Thyroid gland (tissue), 4 donors: Measurements from ENCODE around the gene FAXDC2. TPM values are rescaled to one million over a fixed set of nuclear protein-coding genes. Genes with fewer than 3 reads are reported as not detected.
A peak's percentile ranks its signal among the peaks of the same experiment; 100 is the strongest.
"Not testable (repeated sequence)": the region's sequence is repeated elsewhere in the genome, so short reads cannot be mapped to it uniquely, and the experiment has no call there.

Experiments
- DNase-seq, 2 donors: peaks; one replicate each; pipeline ENCODE4 v3.0.0-alpha.2; 2019
- H3K27ac ChIP-seq, 3 donors: fragments of 200-600 bp; sonication (generic); 1 replicate in 2 of 3; 2 replicates in 1 of 3; pipeline ENCODE4 v1.5.1; 2016 to 2019; ENCODE audit warnings: mild to moderate bottlenecking in 1 of 3, moderate library complexity in 1 of 3
- H3K27me3 ChIP-seq: fragments of 200-600 bp; sonication (generic); one replicate; pipeline ENCODE4 v1.5.1; 2019
- H3K36me3 ChIP-seq, 2 donors: fragments of 200-600 bp; sonication (generic); one replicate each; pipeline ENCODE4 v1.5.1; 2016 to 2019
- H3K4me1 ChIP-seq, 2 donors: fragments of 200-600 bp; sonication (generic); one replicate each; pipeline ENCODE4 v1.5.1; 2017 to 2019
- H3K4me3 ChIP-seq, 3 donors: fragments of 200-600 bp; sonication (generic); replicated peaks in 1 of 3; 1 replicate in 2 of 3; 2 replicates in 1 of 3; pipeline ENCODE4 v1.5.1; 2016; ENCODE audit warnings: mild to moderate bottlenecking in 1 of 3
- H3K9me3 ChIP-seq: fragments of 200-600 bp; sonication (generic); one replicate; pipeline ENCODE4 v1.5.1; 2017
- POLR2A ChIP-seq, 2 donors: fragments of 450-650 bp; IDR thresholded peaks; one replicate each; pipeline ENCODE4 v1.6.1; 2017; ENCODE audit warnings: antibody characterized with exemption in 2 of 2, mild to moderate bottlenecking in 2 of 2, moderate library complexity in 1 of 2
- WGBS, 2 donors: methylation state at CpG; one replicate each; pipeline ENCODE4 v1.1.5; 2017; 5-methylcytosine and 5-hydroxymethylcytosine counted together
- intact Hi-C: fragments of 100-400 bp; cut with DNase I; formaldehyde crosslinking; loops from one replicate; pipeline ENCODE4 v1.15.1; 2023
- total RNA-seq, 4 donors: library from RNA; depleted of rRNA; stranded (reverse); fragments of >200 nt; gene quantifications; one replicate each; pipeline ENCODE4 v1.2.3, GENCODE V29; 2016
- TF ChIP-seq, protein P1 (sequence below), 6 experiments: fragments of 200-600 bp in 3 of 6; fragments of 450-650 bp in 3 of 6; sonication (generic) in 3 of 6; IDR thresholded peaks; one replicate each; pipeline ENCODE4 v1.5.1; 2016 to 2019; ENCODE audit warnings: antibody characterized with exemption in 6 of 6, mild to moderate bottlenecking in 2 of 6, inconsistent platforms in 1 of 6, moderate library complexity in 1 of 6

FAXDC2 gene
- total RNA-seq, 4 donors from 2014 or later, result 47.0 to 148 (median 52.9) TPM

- H3K4me3 ChIP-seq, result no peak overlapping the region
- H3K4me1 ChIP-seq, result peaks cover 3 to 31% of the 10 kb centered on the region in 2 donors
- H3K27ac ChIP-seq, result peak overlapping the region in 2 of 3 donors; percentile 9 to 37
- no peaks in the 10 kb centered on the region for H3K27me3 ChIP-seq
- intact Hi-C loops, result no loop called here
- H3K36me3 ChIP-seq, result peaks cover 3 to 8% of the 10 kb centered on the region in 2 donors
- TF ChIP-seq, protein P1, sequence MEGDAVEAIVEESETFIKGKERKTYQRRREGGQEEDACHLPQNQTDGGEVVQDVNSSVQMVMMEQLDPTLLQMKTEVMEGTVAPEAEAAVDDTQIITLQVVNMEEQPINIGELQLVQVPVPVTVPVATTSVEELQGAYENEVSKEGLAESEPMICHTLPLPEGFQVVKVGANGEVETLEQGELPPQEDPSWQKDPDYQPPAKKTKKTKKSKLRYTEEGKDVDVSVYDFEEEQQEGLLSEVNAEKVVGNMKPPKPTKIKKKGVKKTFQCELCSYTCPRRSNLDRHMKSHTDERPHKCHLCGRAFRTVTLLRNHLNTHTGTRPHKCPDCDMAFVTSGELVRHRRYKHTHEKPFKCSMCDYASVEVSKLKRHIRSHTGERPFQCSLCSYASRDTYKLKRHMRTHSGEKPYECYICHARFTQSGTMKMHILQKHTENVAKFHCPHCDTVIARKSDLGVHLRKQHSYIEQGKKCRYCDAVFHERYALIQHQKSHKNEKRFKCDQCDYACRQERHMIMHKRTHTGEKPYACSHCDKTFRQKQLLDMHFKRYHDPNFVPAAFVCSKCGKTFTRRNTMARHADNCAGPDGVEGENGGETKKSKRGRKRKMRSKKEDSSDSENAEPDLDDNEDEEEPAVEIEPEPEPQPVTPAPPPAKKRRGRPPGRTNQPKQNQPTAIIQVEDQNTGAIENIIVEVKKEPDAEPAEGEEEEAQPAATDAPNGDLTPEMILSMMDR (IDR thresholded peaks at IDR 0.05), result no peak
- TF ChIP-seq POLR2A (IDR thresholded peaks at IDR 0.05), result no peak
- no peaks in the 10 kb centered on the region for H3K9me3 ChIP-seq
- DNase-seq, result no peak
Observed at GRCh38 chr5:154841273-154841661, 9.1 kb downstream of the FAXDC2 start.

DNA sequence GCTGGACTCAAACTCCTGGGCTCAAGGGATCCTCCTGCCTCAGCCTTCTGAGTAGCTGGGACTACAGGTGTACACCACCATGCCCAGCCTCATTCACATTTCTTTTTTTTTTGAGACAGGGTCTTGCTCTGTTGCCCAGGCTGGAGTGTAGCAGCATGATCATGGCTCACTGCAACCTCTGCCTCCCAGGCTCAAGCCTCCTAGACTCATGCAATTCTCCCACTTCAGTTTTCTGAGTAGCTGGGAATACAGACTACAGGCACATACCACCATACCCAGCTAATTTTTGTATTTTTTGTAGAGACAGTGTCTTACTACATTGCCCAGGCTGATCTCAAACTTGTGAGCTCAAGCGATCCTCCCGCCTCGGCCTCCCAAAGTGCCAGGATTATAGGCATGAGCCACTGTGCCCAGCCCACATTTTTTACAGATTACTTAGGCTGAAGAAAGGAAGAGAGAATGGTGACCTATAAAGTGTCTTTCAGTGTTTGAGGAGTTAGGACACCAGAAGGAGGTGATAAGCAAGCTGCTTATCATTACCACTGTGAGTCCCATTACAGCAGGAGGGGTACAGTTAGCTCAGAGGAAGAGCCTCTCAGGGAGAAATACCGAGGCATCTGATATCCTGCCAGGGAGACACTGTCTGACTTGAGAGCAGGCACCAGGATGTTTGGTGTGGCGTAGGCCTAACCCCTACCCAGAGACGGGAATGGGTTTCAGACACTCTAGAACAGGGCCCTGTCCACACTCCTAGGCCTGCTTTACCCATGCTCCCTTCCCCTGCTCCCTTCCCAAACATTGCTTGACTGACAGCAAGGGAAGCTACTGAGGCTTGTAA is 9.7 kb downstream of the FAXDC2 start:
- no peaks in the 10 kb centered on the region for H3K27me3 ChIP-seq
- peaks cover 4 to 36% of the 10 kb centered on the region in 2 donors for H3K4me1 ChIP-seq
- peak overlapping the region in 2 of 3 donors; percentile 9 to 37 for H3K27ac ChIP-seq
- no peak for DNase-seq
- peaks cover 3 to 8% of the 10 kb centered on the region in 2 donors for H3K36me3 ChIP-seq
- WGBS, 2 donors, result 81% methylated on average over 6 of the region's 6 CpGs
- intact Hi-C loops, result no loop called here
- H3K4me3 ChIP-seq, result no peak overlapping the region
- H3K9me3 ChIP-seq, result no peaks in the 10 kb centered on the region
- TF ChIP-seq, protein P1 (IDR thresholded peaks at IDR 0.05), result no peak
- TF ChIP-seq POLR2A (IDR thresholded peaks at IDR 0.05), result no peak

DNA sequence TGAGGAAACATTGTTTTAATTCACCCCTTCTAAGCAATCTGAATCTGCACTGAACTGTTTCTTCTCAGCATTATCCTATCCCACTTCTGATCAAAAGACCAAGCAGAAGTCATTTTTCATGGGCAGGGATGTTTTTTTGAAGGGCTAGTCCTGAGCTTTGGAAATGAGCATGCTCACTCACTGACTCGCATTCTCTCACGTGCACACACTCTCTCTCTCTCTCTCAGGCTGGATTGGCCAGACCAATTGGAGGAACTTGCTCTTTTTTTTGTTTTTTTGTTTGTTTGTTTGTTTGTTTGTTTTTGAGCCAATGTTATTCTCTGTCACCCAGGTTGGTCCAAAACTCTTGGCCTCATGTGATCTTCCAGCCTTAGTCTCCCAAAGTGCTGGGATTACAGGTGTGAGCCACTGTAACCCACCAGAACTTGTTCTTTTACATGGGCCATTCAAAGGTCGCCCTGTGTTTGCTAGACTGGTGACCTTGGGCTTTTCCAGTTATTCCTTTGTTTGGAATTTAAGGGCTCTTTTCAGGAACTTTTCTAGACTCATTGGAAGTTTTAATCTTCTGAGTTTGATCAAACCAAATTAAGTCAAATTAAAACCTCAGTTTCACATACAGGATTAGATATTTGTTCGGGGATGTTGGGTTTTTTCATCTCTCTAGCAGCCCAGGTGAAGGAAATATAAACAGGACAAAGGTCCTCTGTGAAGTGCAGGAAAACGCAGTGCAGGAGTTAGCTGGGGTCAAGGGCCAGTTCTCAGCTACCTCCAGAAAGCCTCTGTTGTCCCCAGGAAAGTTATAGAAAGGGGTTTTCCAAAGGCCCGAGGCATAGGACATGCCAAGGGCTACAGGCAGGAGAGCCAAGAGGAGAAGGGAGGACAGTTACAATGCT is 13.1 kb downstream of the FAXDC2 start:
- H3K4me1 ChIP-seq, result peaks cover 9 to 28% of the 10 kb centered on the region in 2 donors
- WGBS, 2 donors, result 84 to 90% methylated on average over 6 of the region's 6 CpGs
- no peak for TF ChIP-seq POLR2A (IDR thresholded peaks at IDR 0.05)
- TF ChIP-seq, protein P1 (IDR thresholded peaks at IDR 0.05), result no peak
- peak overlapping the region in 1 of 3 donors; percentile 23 for H3K27ac ChIP-seq
- H3K27me3 ChIP-seq, result no peaks in the 10 kb centered on the region
- H3K9me3 ChIP-seq, result no peaks in the 10 kb centered on the region
- peaks cover 3 to 8% of the 10 kb centered on the region in 2 donors for H3K36me3 ChIP-seq
- DNase-seq, result no peak
- no peak overlapping the region for H3K4me3 ChIP-seq
- intact Hi-C loops, result no loop called here

DNA sequence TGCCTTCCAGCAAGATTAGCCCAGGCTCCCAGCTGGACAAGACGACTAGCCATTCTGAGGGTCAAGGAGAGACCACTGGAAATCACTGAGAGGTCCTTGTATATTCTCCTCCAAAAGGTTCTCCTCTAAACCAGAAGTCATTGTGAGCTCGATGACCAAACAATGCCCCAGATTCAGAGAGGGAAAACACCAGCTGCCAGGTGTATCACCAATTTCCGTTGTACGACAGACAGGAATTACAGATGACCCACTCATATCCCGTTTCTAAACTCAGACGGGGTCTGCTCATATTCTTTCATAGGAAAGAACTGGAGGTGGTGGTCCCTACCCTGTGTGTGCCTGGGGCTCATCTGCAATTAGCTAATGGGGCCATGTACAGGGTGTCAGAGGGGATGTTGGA is 14.2 kb downstream of the FAXDC2 start:
- H3K4me1 ChIP-seq, result peaks cover 9 to 21% of the 10 kb centered on the region in 2 donors
- no peak for DNase-seq
- no peaks in the 10 kb centered on the region for H3K27me3 ChIP-seq
- H3K36me3 ChIP-seq, result peaks cover 3 to 8% of the 10 kb centered on the region in 2 donors
- H3K27ac ChIP-seq, result no peak overlapping the region
- no peaks in the 10 kb centered on the region for H3K9me3 ChIP-seq
- intact Hi-C loops, result no loop called here
- H3K4me3 ChIP-seq, result no peak overlapping the region
- WGBS, 2 donors, result 83 to 89% methylated on average over 6 of the region's 6 CpGs
- TF ChIP-seq, protein P1 (IDR thresholded peaks at IDR 0.05), result no peak
- no peak for TF ChIP-seq POLR2A (IDR thresholded peaks at IDR 0.05)

DNA sequence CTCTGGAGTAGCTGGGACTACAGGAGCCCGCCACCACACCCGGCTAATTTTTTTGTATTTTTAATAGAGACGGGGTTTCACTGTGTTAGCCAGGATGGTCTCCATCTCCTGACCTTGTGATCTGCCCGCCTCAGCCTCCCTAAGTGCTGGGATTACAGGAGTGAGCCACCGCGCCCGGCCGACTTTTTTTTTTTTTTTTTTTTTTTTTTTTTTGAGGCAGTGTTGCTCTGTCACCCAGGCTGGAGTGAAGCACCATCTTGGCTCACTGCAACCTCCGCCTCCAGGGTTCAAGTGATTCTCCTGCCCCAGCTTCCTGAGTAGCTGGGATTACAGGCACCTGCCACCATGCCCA is 14.7 kb downstream of the FAXDC2 start:
- 40 to 56% methylated on average over 9 of the region's 9 CpGs for WGBS, 2 donors
- H3K4me3 ChIP-seq, DNase-seq, H3K36me3 ChIP-seq, H3K9me3 ChIP-seq, intact Hi-C loops, H3K27me3 ChIP-seq: not testable (repeated sequence)
- Histone ChIP-seq H3K27ac (peak overlapping the region in 1 of 3 donors; percentile 21), H3K4me1 (peaks cover 9 to 17% of the 10 kb centered on the region in 2 donors)
